IMR-90 (cell line): ENCODE measurements around the gene SWI5. TPM values are rescaled to one million over a fixed set of nuclear protein-coding genes. Genes with fewer than 3 reads are reported as not detected.

Experiments used
- ATAC-seq: fragments of 200-7000 bp; cut with Tn5 transposase; 2 replicates; pipeline ENCODE4 v1.9.1; 2020; ENCODE audit warnings: low read depth, mild to moderate bottlenecking, moderate library complexity
- BruUV-seq: library from RNA; stranded (reverse); fragments of 400-500 nt; replicated peaks from 2 replicates; lab custom pipeline; 2021; lab: Mats Ljungman, UMichigan
- CTCF ChIA-PET: fragments of 300-600 bp; formaldehyde crosslinking; extraction: SDS; loops from one replicate; lab custom pipeline; 2021; ENCODE audit warnings: antibody characterized with exemption; lab: Yijun Ruan, JAX
- POLR2A ChIA-PET: fragments of 300-600 bp; sonication (Branson Sonifier 250); formaldehyde crosslinking; loops from one replicate; lab custom pipeline; 2022; ENCODE audit warnings: antibody characterized with exemption; ENCODE audit not compliant: unreplicated experiment; lab: Charles Lee
- DNase-seq: peaks from one replicate; pipeline ENCODE4 v3.0.0; 2013
- H2AFZ ChIP-seq: replicated peaks from 2 replicates; pipeline ENCODE3; 2013; ENCODE audit warnings: low read length, mild to moderate bottlenecking; ENCODE audit not compliant: poor library complexity
- H2AK5ac ChIP-seq: 2 replicates; pipeline ENCODE4 v1.6.1; 2013; ENCODE audit warnings: low read depth, low read length, inconsistent platforms
- H2AK9ac ChIP-seq: replicated peaks from 2 replicates; pipeline ENCODE3; 2013; ENCODE audit warnings: mild to moderate bottlenecking, low read depth, low read length, moderate library complexity; ENCODE audit not compliant: poor library complexity
- H2BK120ac ChIP-seq: 2 replicates; pipeline ENCODE4 v1.6.1; 2013; ENCODE audit warnings: low read depth, low read length, inconsistent platforms
- H2BK15ac ChIP-seq: 3 replicates; pipeline ENCODE4 v1.6.1; 2013; ENCODE audit warnings: low read depth, low read length, inconsistent platforms
- H2BK20ac ChIP-seq: 2 replicates; pipeline ENCODE4 v1.6.1; 2013; ENCODE audit warnings: low read depth, mild to moderate bottlenecking, inconsistent platforms, low read length, moderate library complexity
- H2BK5ac ChIP-seq: 2 replicates; pipeline ENCODE4 v1.6.1; 2013; ENCODE audit warnings: mild to moderate bottlenecking, low read depth, low read length, inconsistent platforms; ENCODE audit not compliant: poor library complexity, severe bottlenecking
- H3K14ac ChIP-seq: replicated peaks from 2 replicates; pipeline ENCODE4 v1.6.1; 2013; ENCODE audit warnings: low read depth, low read length, inconsistent platforms
- H3K18ac ChIP-seq: 2 replicates; pipeline ENCODE4 v1.6.1; 2013; ENCODE audit warnings: low read depth, low read length, control low read depth
- H3K23ac ChIP-seq: 2 replicates; pipeline ENCODE4 v1.6.1; 2013; ENCODE audit warnings: low read depth, low read length, inconsistent platforms
- H3K27ac ChIP-seq: 2 replicates; pipeline ENCODE4 v1.5.1; 2013; ENCODE audit warnings: mild to moderate bottlenecking, control low read depth, low read length; ENCODE audit not compliant: insufficient read depth
- H3K27me3 ChIP-seq: 2 replicates; pipeline ENCODE4 v1.6.1; 2013; ENCODE audit warnings: low read length; ENCODE audit not compliant: control insufficient read depth, insufficient read depth
- H3K36me3 ChIP-seq: 2 replicates; pipeline ENCODE4 v1.6.1; 2013; ENCODE audit warnings: low read length, mixed read lengths; ENCODE audit not compliant: control insufficient read depth, insufficient read depth
- H3K4ac ChIP-seq: 2 replicates; pipeline ENCODE4 v1.6.1; 2013; ENCODE audit warnings: low read depth, low read length, inconsistent platforms
- H3K4me1 ChIP-seq: 2 replicates; pipeline ENCODE4 v1.6.1; 2013; ENCODE audit warnings: low read length, mixed read lengths; ENCODE audit not compliant: control insufficient read depth, insufficient read depth
- H3K4me2 ChIP-seq: 2 replicates; pipeline ENCODE4 v1.6.1; 2013; ENCODE audit warnings: low read depth, mild to moderate bottlenecking, control low read depth, low read length, moderate library complexity
- H3K4me3 ChIP-seq: 2 replicates; pipeline ENCODE4 v1.5.1; 2013; ENCODE audit warnings: low read depth, mild to moderate bottlenecking, control low read depth, low read length, moderate library complexity; ENCODE audit not compliant: insufficient read depth
- H3K56ac ChIP-seq: 2 replicates; pipeline ENCODE4 v1.6.1; 2013; ENCODE audit warnings: low read length, inconsistent platforms; ENCODE audit not compliant: insufficient read depth; ENCODE audit errors: extremely low read depth
- H3K79me1 ChIP-seq, 2 experiments: 2 replicates each; pipeline ENCODE4 v1.6.1; 2013; ENCODE audit warnings: low read length in 2 of 2, inconsistent platforms in 1 of 2, low read depth in 1 of 2
- H3K9ac ChIP-seq: 2 replicates; pipeline ENCODE4 v1.6.1; 2013; ENCODE audit warnings: low read depth, low read length, control low read depth
- H3K9me1 ChIP-seq: 2 replicates; pipeline ENCODE4 v1.6.1; 2013; ENCODE audit warnings: low read length, inconsistent platforms; ENCODE audit not compliant: insufficient read depth
- H3K9me3 ChIP-seq: 2 replicates; pipeline ENCODE4 v1.6.1; 2013; ENCODE audit warnings: low read length; ENCODE audit not compliant: control insufficient read depth, insufficient read depth
- H4K20me1 ChIP-seq: 2 replicates; pipeline ENCODE4 v1.6.1; 2013; ENCODE audit warnings: low read length, inconsistent platforms; ENCODE audit not compliant: insufficient read depth
- H4K5ac ChIP-seq: 2 replicates; pipeline ENCODE4 v1.6.1; 2013; ENCODE audit warnings: mild to moderate bottlenecking, low read depth, low read length, control low read depth
- H4K8ac ChIP-seq, 2 experiments: 2 replicates each; pipeline ENCODE4 v1.6.1; 2013; ENCODE audit warnings: low read depth in 2 of 2, low read length in 2 of 2, control low read depth in 1 of 2, inconsistent platforms in 1 of 2
- H4K91ac ChIP-seq: 2 replicates; pipeline ENCODE4 v1.6.1; 2013; ENCODE audit warnings: low read depth, low read length, inconsistent platforms; ENCODE audit not compliant: insufficient read depth
- BHLHE40 ChIP-seq: fragments of 150-350 bp; IDR thresholded peaks from 2 replicates; pipeline ENCODE4 v1.6.1; 2016; ENCODE audit warnings: mild to moderate bottlenecking, low read depth, low read length
- CHD1 ChIP-seq: IDR thresholded peaks from 2 replicates; pipeline ENCODE4 v1.6.1; 2012; ENCODE audit warnings: low read depth, low read length, improper control_type of control experiment
- ELK1 ChIP-seq: fragments of 150-350 bp; IDR thresholded peaks from 2 replicates; pipeline ENCODE4 v1.6.1; 2016; ENCODE audit warnings: low read depth, mild to moderate bottlenecking, low read length, moderate library complexity, borderline replicate concordance
- FOS ChIP-seq: fragments of 150-350 bp; IDR thresholded peaks from 2 replicates; pipeline ENCODE4 v1.6.1; 2016; ENCODE audit warnings: low read depth, low read length
- MXI1 ChIP-seq: IDR thresholded peaks from 2 replicates; pipeline ENCODE4 v1.6.1; 2012; ENCODE audit warnings: low read depth, mild to moderate bottlenecking, low read length, moderate library complexity, borderline replicate concordance
- NFE2L2 ChIP-seq: fragments of 150-350 bp; IDR thresholded peaks from 2 replicates; pipeline ENCODE4 v1.6.1; 2016; ENCODE audit warnings: low read depth, mild to moderate bottlenecking, low read length
- RCOR1 ChIP-seq: IDR thresholded peaks from 2 replicates; pipeline ENCODE4 v1.6.1; 2012; ENCODE audit warnings: mild to moderate bottlenecking, low read length, improper control_type of control experiment; ENCODE audit not compliant: insufficient replicate concordance
- RFX5 ChIP-seq: IDR thresholded peaks from 2 replicates; pipeline ENCODE4 v1.8.0; 2012; ENCODE audit warnings: low read depth, mild to moderate bottlenecking, low read length, moderate library complexity
- SMC3 ChIP-seq: fragments of 150-350 bp; IDR thresholded peaks from 2 replicates; pipeline ENCODE4 v1.6.1; 2016; ENCODE audit warnings: low read depth, mild to moderate bottlenecking, antibody characterized with exemption, low read length, moderate library complexity
- USF2 ChIP-seq: fragments of 150-350 bp; IDR thresholded peaks from 2 replicates; pipeline ENCODE4 v1.6.1; 2017; ENCODE audit warnings: mild to moderate bottlenecking, antibody characterized with exemption, low read length, low read depth
- WGBS, 2 experiments: methylation state at CpG; one replicate each; pipeline versions ENCODE4 v1.1.5 to v1.1.7; 2013; ENCODE audit warnings: missing lambda C conversion rate in 2 of 2; ENCODE audit not compliant: insufficient read length in 1 of 2; ENCODE audit errors: extremely low coverage in 2 of 2; 5-methylcytosine and 5-hydroxymethylcytosine counted together
- dilution Hi-C: fragments of 300-500 bp; cut with HindIII; formaldehyde crosslinking; loops from one replicate; pipeline ENCODE4 v1.14.3; 2018; ENCODE audit warnings: low sequenced_read_pairs; ENCODE audit not compliant: unreplicated experiment
- in situ Hi-C: fragments of 300-500 bp; cut with MboI; formaldehyde crosslinking; loops from 3 replicates; pipeline ENCODE4 v1.14.3; 2019; ENCODE audit warnings: low sequenced_read_pairs, inconsistent platforms, mixed read lengths
- intact Hi-C: fragments of 100-400 bp; cut with micrococcal nuclease; formaldehyde crosslinking; loops from 2 replicates; pipeline ENCODE4 v1.10.0; 2022
- polyA plus RNA-seq, 3 experiments: library from polyadenylated mRNA; depleted of rRNA; stranded (reverse); fragments of >200 nt; gene quantifications; 2 replicates each; pipeline ENCODE4 v1.2.3, GENCODE V29; 2012; ENCODE audit warnings: low replicate concordance in 1 of 3
- total RNA-seq: library from RNA; depleted of rRNA; stranded (reverse); fragments of >200 nt; gene quantifications from 2 replicates; pipeline ENCODE4 v1.2.3, GENCODE V29; 2012

SWI5 gene
- total and polyA plus RNA-seq, 2 of the 4 experiments (the other 2 are of a cell fraction): 38.9 to 93.5 TPM

GRCh38 chr9:128317629-128318028 lies 41.6 kb downstream of the SWI5 start:
- Histone ChIP-seq H3K14ac (no peak overlapping the region), H3K9me3 (no peaks in the 10 kb centered on the region), H2BK120ac (no peak overlapping the region), H3K4me2 (no peak overlapping the region), H4K5ac (no peak overlapping the region), H2AFZ (no peak overlapping the region), H3K27me3 (no peaks in the 10 kb centered on the region), H2BK15ac (no peak overlapping the region), H3K4me1 (peaks cover 2% of the 10 kb centered on the region; the same call in 1 of the 2 replicates), H2BK5ac (no peak overlapping the region), H3K79me1 (peaks cover 14 to 17% of the 10 kb centered on the region in 2 experiments), H3K4me3 (no peak overlapping the region), H2AK9ac (no peak overlapping the region), H3K18ac (no peak overlapping the region), H4K91ac (no peak overlapping the region), H4K20me1 (no peaks in the 10 kb centered on the region), H3K4ac (no peak overlapping the region), H2AK5ac (no peak overlapping the region), H3K9ac (no peak overlapping the region), H3K23ac (no peak overlapping the region), H3K27ac (no peak overlapping the region), H3K9me1 (peaks cover 2% of the 10 kb centered on the region; the same call in 1 of the 2 replicates), H2BK20ac (no peak overlapping the region), H3K56ac (no peak overlapping the region), H3K36me3 (peaks cover 29% of the 10 kb centered on the region), H4K8ac (no peak overlapping the region)
- dilution Hi-C loops: no loop called here
- TF ChIP-seq FOS (no peak), SMC3 (no peak), BHLHE40 (no peak), ELK1 (no peak), NFE2L2 (no peak), RFX5 (no peak), RCOR1 (no peak), MXI1 (no peak), CHD1 (no peak), USF2 (no peak)
- in situ Hi-C loops: no loop called here
- intact Hi-C loops: no loop called here
- no peak for ATAC-seq
- ChIA-PET POLR2A (no interaction called here), CTCF (no interaction called here)
- no TSS peak for BruUV-seq
- no peak for DNase-seq
- WGBS, 2 experiments: no CpG with 5 or more reads among the region's 2 CpGs
